ENCODE measurements around the gene KIAA1328. TPM values are rescaled to one million over a fixed set of nuclear protein-coding genes. Genes with fewer than 3 reads are reported as not detected.

The KIAA1328 gene
- total RNA-seq (ENCODE audit: unreplicated experiment), result 9.2 TPM
- long read RNA-seq, partial matches to known transcripts, result 2 of 7 reads
- long read RNA-seq, other reads (novel, unspliced or antisense), result 4 of 7 reads

DNA sequence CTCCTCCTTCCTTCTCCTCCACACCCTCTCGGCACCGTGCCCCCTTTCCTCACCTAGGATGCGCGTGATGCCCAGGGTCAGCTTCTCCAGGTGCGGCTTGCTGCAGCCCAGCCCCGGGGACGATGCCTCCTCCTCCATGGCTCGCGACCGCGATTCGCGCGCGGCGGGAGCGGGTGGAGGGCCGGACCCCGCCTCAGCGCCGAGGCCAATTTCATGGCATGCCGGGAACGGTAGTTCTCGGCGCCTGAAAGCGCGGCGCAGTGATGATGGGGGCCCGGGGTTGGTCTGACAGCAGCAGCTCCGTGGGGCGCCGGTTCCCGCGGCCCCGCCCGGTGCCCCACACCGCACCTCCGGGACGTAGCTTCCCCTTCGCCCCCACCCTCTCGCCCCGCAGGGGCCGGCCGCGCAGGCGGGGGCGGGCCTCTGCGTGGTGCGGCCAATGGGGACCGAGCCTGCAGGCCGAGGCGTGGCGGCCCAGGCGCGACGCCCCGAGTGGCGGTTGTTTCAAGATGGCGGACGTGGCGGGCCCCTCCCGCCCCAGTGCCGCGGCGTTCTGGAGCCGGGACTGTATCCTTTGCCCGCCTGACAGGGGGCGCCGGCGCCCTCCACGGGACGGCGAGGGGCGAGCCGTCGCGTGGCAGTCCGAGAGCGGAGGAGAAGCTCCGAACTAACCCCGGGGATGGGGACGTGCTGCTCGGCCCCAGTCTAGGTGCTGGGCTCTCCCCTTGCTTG, at the start of gene KIAA1328, which contains the start of gene TPGS2:
TSS of gene KIAA1328 (plus strand) at position 498 of the 732 bp plus-strand sequence. CDS start at position 510, 12 bp downstream.
TSS of gene TPGS2 (minus strand) at position 373 of the 732 bp plus-strand sequence. CDS start at position 138, 235 bp downstream.
- H3K9me3 Mint-ChIP-seq (ENCODE audit: unreplicated experiment), result no peaks in the 10 kb centered on the region
- DNase-seq (ENCODE audit: low spot score), result peak; percentile 84
- TF ChIP-seq, protein P1, sequence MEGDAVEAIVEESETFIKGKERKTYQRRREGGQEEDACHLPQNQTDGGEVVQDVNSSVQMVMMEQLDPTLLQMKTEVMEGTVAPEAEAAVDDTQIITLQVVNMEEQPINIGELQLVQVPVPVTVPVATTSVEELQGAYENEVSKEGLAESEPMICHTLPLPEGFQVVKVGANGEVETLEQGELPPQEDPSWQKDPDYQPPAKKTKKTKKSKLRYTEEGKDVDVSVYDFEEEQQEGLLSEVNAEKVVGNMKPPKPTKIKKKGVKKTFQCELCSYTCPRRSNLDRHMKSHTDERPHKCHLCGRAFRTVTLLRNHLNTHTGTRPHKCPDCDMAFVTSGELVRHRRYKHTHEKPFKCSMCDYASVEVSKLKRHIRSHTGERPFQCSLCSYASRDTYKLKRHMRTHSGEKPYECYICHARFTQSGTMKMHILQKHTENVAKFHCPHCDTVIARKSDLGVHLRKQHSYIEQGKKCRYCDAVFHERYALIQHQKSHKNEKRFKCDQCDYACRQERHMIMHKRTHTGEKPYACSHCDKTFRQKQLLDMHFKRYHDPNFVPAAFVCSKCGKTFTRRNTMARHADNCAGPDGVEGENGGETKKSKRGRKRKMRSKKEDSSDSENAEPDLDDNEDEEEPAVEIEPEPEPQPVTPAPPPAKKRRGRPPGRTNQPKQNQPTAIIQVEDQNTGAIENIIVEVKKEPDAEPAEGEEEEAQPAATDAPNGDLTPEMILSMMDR (IDR thresholded peaks at IDR 0.05; ENCODE audit: unreplicated experiment), result no peak

GRCh38 chr18:36780748-36781147, 48.2 kb upstream of the KIAA1328 start:
- Mint-ChIP-seq H3K9me3 (ENCODE audit: unreplicated experiment) (no peaks in the 10 kb centered on the region), H3K27ac (ENCODE audit: unreplicated experiment) (no peak overlapping the region), H3K4me1 (ENCODE audit: unreplicated experiment) (no peaks in the 10 kb centered on the region), H3K4me3 (ENCODE audit: unreplicated experiment) (no peak overlapping the region), H3K36me3 (ENCODE audit: low read depth, unreplicated experiment) (peaks cover 2% of the 10 kb centered on the region), H3K27me3 (ENCODE audit: unreplicated experiment) (peaks cover 4% of the 10 kb centered on the region)
- TF ChIP-seq, protein P1 (IDR thresholded peaks at IDR 0.05; ENCODE audit: unreplicated experiment), result no peak
- no peak for DNase-seq (ENCODE audit: low spot score)

More for the DNA sequence above, at the start of gene KIAA1328, which contains the start of gene TPGS2:
- H3K4me1 Mint-ChIP-seq (ENCODE audit: unreplicated experiment), result peaks cover 20% of the 10 kb centered on the region
- no peaks in the 10 kb centered on the region for H3K36me3 Mint-ChIP-seq (ENCODE audit: low read depth, unreplicated experiment)
- H3K27ac Mint-ChIP-seq (ENCODE audit: unreplicated experiment), result peak within 1 kb of the TSS; percentile 67
- H3K27me3 Mint-ChIP-seq (ENCODE audit: unreplicated experiment), result peaks cover 2% of the 10 kb centered on the region
- peak within 1 kb of the TSS; percentile 92 for H3K4me3 Mint-ChIP-seq (ENCODE audit: unreplicated experiment)

DNA sequence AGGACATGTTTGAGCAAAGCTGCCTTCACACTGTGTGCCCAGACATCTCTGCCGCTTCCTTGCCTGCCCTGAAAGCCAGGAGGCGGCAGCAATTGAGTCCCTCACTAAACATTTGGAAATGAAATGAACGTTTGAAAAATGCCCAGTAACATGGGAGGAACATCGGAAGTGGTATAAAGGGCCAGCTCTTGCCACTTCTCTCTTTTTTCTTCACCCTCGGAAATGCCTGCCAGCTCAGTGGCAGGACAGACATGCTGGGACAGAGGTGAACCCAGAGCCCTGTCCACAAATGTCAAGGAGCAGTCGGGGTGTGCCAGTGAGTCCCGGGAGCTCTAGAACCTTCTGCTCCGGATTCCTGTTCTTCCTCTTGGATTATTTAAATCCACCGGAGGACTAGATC, 46.2 kb upstream of the KIAA1328 start:
- Mint-ChIP-seq H3K27me3 (ENCODE audit: unreplicated experiment) (peaks cover 4% of the 10 kb centered on the region), H3K27ac (ENCODE audit: unreplicated experiment) (no peak overlapping the region), H3K4me3 (ENCODE audit: unreplicated experiment) (no peak overlapping the region), H3K9me3 (ENCODE audit: unreplicated experiment) (no peaks in the 10 kb centered on the region), H3K4me1 (ENCODE audit: unreplicated experiment) (no peaks in the 10 kb centered on the region), H3K36me3 (ENCODE audit: low read depth, unreplicated experiment) (peaks cover 4% of the 10 kb centered on the region)
- TF ChIP-seq, protein P1 (IDR thresholded peaks at IDR 0.05; ENCODE audit: unreplicated experiment), result no peak
- no peak for DNase-seq (ENCODE audit: low spot score)

GRCh38 chr18:36783792-36784191, 45.1 kb upstream of the KIAA1328 start:
- Mint-ChIP-seq H3K27ac (ENCODE audit: unreplicated experiment) (no peak overlapping the region), H3K9me3 (ENCODE audit: unreplicated experiment) (no peaks in the 10 kb centered on the region)
- TF ChIP-seq, protein P1 (IDR thresholded peaks at IDR 0.05; ENCODE audit: unreplicated experiment), result no peak

DNA sequence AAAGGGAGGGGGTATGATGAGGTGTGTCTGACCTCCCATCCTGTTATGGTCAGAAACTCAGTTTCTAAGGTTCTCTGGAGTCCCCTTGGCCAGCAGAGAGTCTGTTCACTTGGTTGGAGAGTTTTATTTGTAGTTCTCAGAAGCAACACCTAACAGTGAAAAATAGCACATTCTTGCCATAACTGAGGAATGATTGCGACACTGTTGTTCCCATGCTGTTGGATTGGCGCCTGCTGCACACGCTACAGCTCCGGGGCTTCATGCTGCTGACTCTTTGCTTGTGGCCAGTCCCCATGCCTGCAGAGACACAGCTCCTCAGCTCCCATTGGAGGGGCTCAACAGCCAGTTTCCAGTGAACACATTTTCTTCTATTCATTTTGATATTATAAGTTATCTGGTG, 42.2 kb upstream of the KIAA1328 start:
- Mint-ChIP-seq H3K27ac (ENCODE audit: unreplicated experiment) (no peak overlapping the region), H3K4me1 (ENCODE audit: unreplicated experiment) (peaks cover 5% of the 10 kb centered on the region), H3K9me3 (ENCODE audit: unreplicated experiment) (no peaks in the 10 kb centered on the region), H3K4me3 (ENCODE audit: unreplicated experiment) (no peak overlapping the region), H3K36me3 (ENCODE audit: low read depth, unreplicated experiment) (peaks cover 21% of the 10 kb centered on the region), H3K27me3 (ENCODE audit: unreplicated experiment) (peaks cover 4% of the 10 kb centered on the region)
- no peak for DNase-seq (ENCODE audit: low spot score)
- TF ChIP-seq, protein P1 (IDR thresholded peaks at IDR 0.05; ENCODE audit: unreplicated experiment), result no peak

More at GRCh38 chr18:36783792-36784191, 45.1 kb upstream of the KIAA1328 start:
- no peak for DNase-seq (ENCODE audit: low spot score)
- H3K4me3 Mint-ChIP-seq (ENCODE audit: unreplicated experiment), result no peak overlapping the region
- H3K36me3 Mint-ChIP-seq (ENCODE audit: low read depth, unreplicated experiment), result peaks cover 4% of the 10 kb centered on the region
- H3K27me3 Mint-ChIP-seq (ENCODE audit: unreplicated experiment), result peaks cover 4% of the 10 kb centered on the region
- H3K4me1 Mint-ChIP-seq (ENCODE audit: unreplicated experiment), result no peaks in the 10 kb centered on the region

Data from endothelial cell (in vitro differentiated cells).